ENCODE measurements around the gene MPHOSPH6. TPM values are rescaled to one million over a fixed set of nuclear protein-coding genes. Genes with fewer than 3 reads are reported as not detected.
"Not testable (repeated sequence)": the region's sequence is repeated elsewhere in the genome, so short reads cannot be mapped to it uniquely, and the experiment has no call there.

Gene MPHOSPH6
- polyA plus RNA-seq, 1 experiment, result 3.9 TPM

GRCh38 chr16:82113741-82114140 lies 56.3 kb downstream of the MPHOSPH6 start:
- no peak for TF ChIP-seq CTCF (IDR thresholded peaks at IDR 0.05; ENCODE audit: insufficient read depth, low read depth, low read length)
- no peaks in the 10 kb centered on the region for H3K36me3 ChIP-seq (ENCODE audit: control insufficient read depth, insufficient read depth, low read length)
- POLR2A ChIA-PET, result no interaction called here
- H3K4me3 ChIP-seq (ENCODE audit: low read depth, low read length), result no peak overlapping the region
- no peak for DNase-seq (ENCODE audit: low read depth)
- H3K27me3 ChIP-seq (ENCODE audit: control insufficient read depth, insufficient read depth, low read length), result no peaks in the 10 kb centered on the region
- CTCF ChIA-PET, result no interaction called here

GRCh38 chr16:82111944-82112343 lies 58.1 kb downstream of the MPHOSPH6 start:
- no peak overlapping the region for H3K4me3 ChIP-seq (ENCODE audit: low read depth, low read length)
- CTCF ChIA-PET, result no interaction called here
- no peaks in the 10 kb centered on the region for H3K27me3 ChIP-seq (ENCODE audit: control insufficient read depth, insufficient read depth, low read length)
- H3K36me3 ChIP-seq (ENCODE audit: control insufficient read depth, insufficient read depth, low read length), result no peaks in the 10 kb centered on the region
- POLR2A ChIA-PET, result no interaction called here
- DNase-seq (ENCODE audit: low read depth), result no peak
- TF ChIP-seq CTCF (IDR thresholded peaks at IDR 0.05; ENCODE audit: insufficient read depth, low read depth, low read length), result no peak

DNA sequence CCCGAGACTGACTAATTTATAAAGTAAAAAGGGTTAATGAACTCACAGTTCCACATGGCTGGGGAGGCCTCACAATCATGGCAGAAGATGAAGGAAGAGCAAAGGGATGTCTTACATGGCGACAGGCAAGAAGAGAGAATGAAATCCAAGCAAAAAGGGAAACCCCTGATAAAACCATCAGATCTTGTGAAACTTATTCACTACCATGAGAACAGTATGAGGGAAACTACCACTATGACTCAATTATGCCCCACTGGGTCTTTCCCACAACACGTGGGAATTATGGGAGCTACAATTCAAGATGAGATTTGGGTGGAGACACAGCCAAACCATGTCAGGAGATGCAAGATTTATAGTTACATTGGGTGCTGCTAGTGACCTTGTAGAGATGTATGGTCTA lies 60.8 kb downstream of the MPHOSPH6 start:
- H3K4me3 ChIP-seq (ENCODE audit: low read depth, low read length); POLR2A ChIA-PET; H3K36me3 ChIP-seq (ENCODE audit: control insufficient read depth, insufficient read depth, low read length); H3K27me3 ChIP-seq (ENCODE audit: control insufficient read depth, insufficient read depth, low read length); DNase-seq (ENCODE audit: low read depth): not testable (repeated sequence)
- CTCF ChIA-PET, result interaction anchor here (0.7 kb wide), 1 partner anchor 17 kb away, joined by 3 read pairs; no protein-coding TSS in a partner anchor

GRCh38 chr16:82108774-82109173 lies 61.2 kb downstream of the MPHOSPH6 start:
- Histone ChIP-seq H3K4me3 (ENCODE audit: low read depth, low read length) (no peak overlapping the region), H3K27me3 (ENCODE audit: control insufficient read depth, insufficient read depth, low read length) (no peaks in the 10 kb centered on the region), H3K36me3 (ENCODE audit: control insufficient read depth, insufficient read depth, low read length) (no peaks in the 10 kb centered on the region)
- DNase-seq (ENCODE audit: low read depth), result no peak
- TF ChIP-seq CTCF (IDR thresholded peaks at IDR 0.05; ENCODE audit: insufficient read depth, low read depth, low read length), result no peak
- ChIA-PET CTCF (interaction anchor here (0.7 kb wide), 1 partner anchor 16 kb away, joined by 3 read pairs; no protein-coding TSS in a partner anchor), POLR2A (no interaction called here)

- Histone ChIP-seq H3K4me3 (ENCODE audit: low read depth, low read length) (no peak overlapping the region), H3K36me3 (ENCODE audit: control insufficient read depth, insufficient read depth, low read length) (no peaks in the 10 kb centered on the region), H3K27me3 (ENCODE audit: control insufficient read depth, insufficient read depth, low read length) (no peaks in the 10 kb centered on the region)
- ChIA-PET CTCF (no interaction called here), POLR2A (no interaction called here)
- DNase-seq (ENCODE audit: low read depth), result no peak
- TF ChIP-seq CTCF (IDR thresholded peaks at IDR 0.05; ENCODE audit: insufficient read depth, low read depth, low read length), result no peak
Observed at GRCh38 chr16:82108100-82108499, 61.9 kb downstream of the MPHOSPH6 start.

GRCh38 chr16:82105107-82105506 lies 64.9 kb downstream of the MPHOSPH6 start:
- H3K4me3 ChIP-seq (ENCODE audit: low read depth, low read length), result no peak overlapping the region
- DNase-seq (ENCODE audit: low read depth), result no peak
- TF ChIP-seq CTCF (IDR thresholded peaks at IDR 0.05; ENCODE audit: insufficient read depth, low read depth, low read length), result no peak
- CTCF ChIA-PET, result no interaction called here
- H3K27me3 ChIP-seq (ENCODE audit: control insufficient read depth, insufficient read depth, low read length), result no peaks in the 10 kb centered on the region
- H3K36me3 ChIP-seq (ENCODE audit: control insufficient read depth, insufficient read depth, low read length), result no peaks in the 10 kb centered on the region
- POLR2A ChIA-PET, result no interaction called here
